ENCODE results near the gene SLCO2A1.

The SLCO2A1 gene

GRCh38 chr3:133930341-133930933, 99.3 kb downstream of the SLCO2A1 start:
- DNase-seq, result no peak

- no peak for DNase-seq
Observed at GRCh38 chr3:133928903-133929607, 100.7 kb downstream of the SLCO2A1 start.

GRCh38 chr3:133928136-133928893, 101.4 kb downstream of the SLCO2A1 start:
- DNase-seq, result no peak

GRCh38 chr3:133927540-133928066, 102.1 kb downstream of the SLCO2A1 start:
- no peak for DNase-seq

GRCh38 chr3:133926736-133927539, 102.8 kb downstream of the SLCO2A1 start:
- DNase-seq, result no peak

- no peak for DNase-seq
Observed at GRCh38 chr3:133925960-133926735, 103.6 kb downstream of the SLCO2A1 start.

GRCh38 chr3:133924041-133924440, 105.7 kb downstream of the SLCO2A1 start:
- DNase-seq, result no peak

GRCh38 chr3:133921592-133921991, 108.1 kb downstream of the SLCO2A1 start:
- DNase-seq, result no peak

GRCh38 chr3:133917144-133917543, 112.6 kb downstream of the SLCO2A1 start:
- no peak for DNase-seq

GRCh38 chr3:133915685-133916658, 113.8 kb downstream of the SLCO2A1 start:
- DNase-seq, result no peak

- no peak for DNase-seq
Observed at GRCh38 chr3:133914839-133915600, 114.7 kb downstream of the SLCO2A1 start.

GRCh38 chr3:133910422-133910821, 119.3 kb downstream of the SLCO2A1 start:
- DNase-seq, result no peak

GRCh38 chr3:133905376-133905775, 124.3 kb downstream of the SLCO2A1 start:
- no peak for DNase-seq

- no peak for DNase-seq
Observed at GRCh38 chr3:133901847-133902246, 127.9 kb downstream of the SLCO2A1 start.

GRCh38 chr3:133901083-133901482, 128.6 kb downstream of the SLCO2A1 start:
- DNase-seq, result no peak

- no peak for DNase-seq
Observed at GRCh38 chr3:133899311-133899710, 130.4 kb downstream of the SLCO2A1 start.

- DNase-seq, result no peak
Observed at GRCh38 chr3:133897547-133897946, 132.2 kb downstream of the SLCO2A1 start.

- DNase-seq, result no peak
Observed at GRCh38 chr3:133896002-133896761, 133.5 kb downstream of the SLCO2A1 start.

All from NK-92 treated with Interleukin-12 subunit alpha and Interleukin-12 subunit beta, amount 100 ng/mL, for 24 hours (cell line).